ENCODE results near the gene SKIL.

- TF ChIP-seq CEBPB (IDR thresholded peaks at IDR 0.05) (no peak), RAD21 (IDR thresholded peaks at IDR 0.05; ENCODE audit: low read depth) (no peak), CREB1 (IDR thresholded peaks at IDR 0.05; ENCODE audit: low read depth) (no peak), FOXM1 (IDR thresholded peaks at IDR 0.05; ENCODE audit: borderline replicate concordance, low read depth) (no peak), EGR1 (IDR thresholded peaks at IDR 0.05) (no peak), TEAD4 (IDR thresholded peaks at IDR 0.05) (no peak), REST (IDR thresholded peaks at IDR 0.05; ENCODE audit: low read depth) (no peak), TCF12 (IDR thresholded peaks at IDR 0.05; ENCODE audit: low read depth) (no peak), TAF1 (IDR thresholded peaks at IDR 0.05; ENCODE audit: low read depth) (no peak), ZBTB7A (IDR thresholded peaks at IDR 0.05; ENCODE audit: low read depth) (no peak), YY1 (IDR thresholded peaks at IDR 0.05; ENCODE audit: low read depth) (no peak), EP300 (IDR thresholded peaks at IDR 0.05; ENCODE audit: borderline replicate concordance) (no peak), MAX (IDR thresholded peaks at IDR 0.05) (no peak), NFIC (IDR thresholded peaks at IDR 0.05) (no peak)
Measured at GRCh38 chr3:170359178-170359704, 1.7 kb downstream of the SKIL start.
